ENCODE data around the gene GPS1. TPM values are rescaled to one million over a fixed set of nuclear protein-coding genes. Genes with fewer than 3 reads are reported as not detected.

Gene GPS1
- total RNA-seq, 1 donor from 2014 or later: 115 TPM

- TF ChIP-seq CTCF (IDR thresholded peaks at IDR 0.05; ENCODE audit: partially characterized antibody, unreplicated experiment): no peak
- Mint-ChIP-seq H3K27me3 (ENCODE audit: unreplicated experiment) (peaks cover 7% of the 10 kb centered on the region), H3K4me1 (ENCODE audit: low read depth, unreplicated experiment) (peaks cover 7% of the 10 kb centered on the region), H3K4me3 (ENCODE audit: unreplicated experiment) (peak overlapping the region; percentile 19), H3K27ac (ENCODE audit: unreplicated experiment) (peak overlapping the region; percentile 66), H3K9me3 (ENCODE audit: unreplicated experiment) (peaks cover 3% of the 10 kb centered on the region), H3K36me3 (ENCODE audit: unreplicated experiment) (no peaks in the 10 kb centered on the region)
- DNase-seq: no peak
Measured at GRCh38 chr17:82018152-82018988, 33.3 kb upstream of the GPS1 start.

GRCh38 chr17:82018989-82019689 lies 32.6 kb upstream of the GPS1 start:
- Mint-ChIP-seq H3K4me1 (ENCODE audit: low read depth, unreplicated experiment) (peaks cover 7% of the 10 kb centered on the region), H3K27me3 (ENCODE audit: unreplicated experiment) (peaks cover 7% of the 10 kb centered on the region), H3K4me3 (ENCODE audit: unreplicated experiment) (no peak overlapping the region), H3K27ac (ENCODE audit: unreplicated experiment) (no peak overlapping the region), H3K36me3 (ENCODE audit: unreplicated experiment) (no peaks in the 10 kb centered on the region), H3K9me3 (ENCODE audit: unreplicated experiment) (peaks cover 3% of the 10 kb centered on the region)
- DNase-seq: no peak
- TF ChIP-seq CTCF (IDR thresholded peaks at IDR 0.05; ENCODE audit: partially characterized antibody, unreplicated experiment): no peak

GRCh38 chr17:82019690-82020571 lies 31.8 kb upstream of the GPS1 start:
- Mint-ChIP-seq H3K4me1 (ENCODE audit: low read depth, unreplicated experiment) (peaks cover 7% of the 10 kb centered on the region), H3K36me3 (ENCODE audit: unreplicated experiment) (no peaks in the 10 kb centered on the region), H3K4me3 (ENCODE audit: unreplicated experiment) (no peak overlapping the region), H3K9me3 (ENCODE audit: unreplicated experiment) (peaks cover 3% of the 10 kb centered on the region), H3K27me3 (ENCODE audit: unreplicated experiment) (peaks cover 7% of the 10 kb centered on the region), H3K27ac (ENCODE audit: unreplicated experiment) (no peak overlapping the region)
- peak; percentile 84 for TF ChIP-seq CTCF (IDR thresholded peaks at IDR 0.05; ENCODE audit: partially characterized antibody, unreplicated experiment)
- peak; percentile 91 for DNase-seq

- Mint-ChIP-seq H3K36me3 (ENCODE audit: unreplicated experiment) (no peaks in the 10 kb centered on the region), H3K4me1 (ENCODE audit: low read depth, unreplicated experiment) (peaks cover 7% of the 10 kb centered on the region), H3K4me3 (ENCODE audit: unreplicated experiment) (no peak overlapping the region), H3K27ac (ENCODE audit: unreplicated experiment) (no peak overlapping the region), H3K27me3 (ENCODE audit: unreplicated experiment) (peaks cover 7% of the 10 kb centered on the region), H3K9me3 (ENCODE audit: unreplicated experiment) (peaks cover 3% of the 10 kb centered on the region)
- no peak for TF ChIP-seq CTCF (IDR thresholded peaks at IDR 0.05; ENCODE audit: partially characterized antibody, unreplicated experiment)
- no peak for DNase-seq
Measured at GRCh38 chr17:82020572-82021106, 31.1 kb upstream of the GPS1 start.

Measured in glutamatergic neuron (in vitro differentiated cells).